Urothelium cell line (cell line): Measurements from ENCODE around the gene CAMTA1.
A peak's percentile ranks its signal among the peaks of the same experiment; 100 is the strongest.

Experiments
- DNase-seq: peaks from one replicate; pipeline ENCODE4 v3.0.0; 2011; ENCODE audit warnings: low spot score, mixed read lengths
- FAIRE-seq: peaks from 2 replicates; lab custom pipeline; 2011; peaks lifted over from hg19 to GRCh38; lab: Jason Lieb, UNC

CAMTA1 gene

GRCh38 chr1:7014640-7014930, 229.3 kb downstream of the CAMTA1 start:
- FAIRE-seq, result no peak

GRCh38 chr1:7015022-7015421, 229.8 kb downstream of the CAMTA1 start:
- FAIRE-seq (no peak), DNase-seq (no peak)

More at GRCh38 chr1:7014640-7014930, 229.3 kb downstream of the CAMTA1 start:
- DNase-seq, result no peak

GRCh38 chr1:7018351-7018750, 233.1 kb downstream of the CAMTA1 start:
- DNase-seq (no peak), FAIRE-seq (no peak)

GRCh38 chr1:7018826-7019225, 233.6 kb downstream of the CAMTA1 start:
- DNase-seq, result no peak
- FAIRE-seq, result no peak

- FAIRE-seq, result no peak
- no peak for DNase-seq
Observed at GRCh38 chr1:7019510-7019909, 234.3 kb downstream of the CAMTA1 start.

GRCh38 chr1:7022058-7022457, 236.8 kb downstream of the CAMTA1 start:
- DNase-seq, result no peak

GRCh38 chr1:7025013-7025412, 239.8 kb downstream of the CAMTA1 start:
- FAIRE-seq, result no peak
- no peak for DNase-seq

More at GRCh38 chr1:7022058-7022457, 236.8 kb downstream of the CAMTA1 start:
- no peak for FAIRE-seq

- DNase-seq (peak; percentile 35), FAIRE-seq (no peak)
Observed at GRCh38 chr1:7026169-7026568, 240.9 kb downstream of the CAMTA1 start.

- FAIRE-seq, result no peak
- DNase-seq, result no peak
Observed at GRCh38 chr1:7032992-7033391, 247.7 kb downstream of the CAMTA1 start.

GRCh38 chr1:7036386-7036785, 251.1 kb downstream of the CAMTA1 start:
- no peak for FAIRE-seq
- no peak for DNase-seq

GRCh38 chr1:7039590-7040220, 254.5 kb downstream of the CAMTA1 start:
- DNase-seq, result no peak
- FAIRE-seq, result no peak

GRCh38 chr1:7040969-7041695, 255.9 kb downstream of the CAMTA1 start:
- DNase-seq, result no peak
- FAIRE-seq, result no peak

- FAIRE-seq (no peak), DNase-seq (peak; percentile 29)
Observed at GRCh38 chr1:7042322-7043190, 257.3 kb downstream of the CAMTA1 start.

GRCh38 chr1:7043191-7043549, 257.9 kb downstream of the CAMTA1 start:
- DNase-seq (no peak), FAIRE-seq (no peak)

- DNase-seq, result no peak
- FAIRE-seq, result no peak
Observed at GRCh38 chr1:7043719-7044535, 258.7 kb downstream of the CAMTA1 start.

- no peak for DNase-seq
- FAIRE-seq, result no peak
Observed at GRCh38 chr1:7045897-7046296, 260.6 kb downstream of the CAMTA1 start.

GRCh38 chr1:7046314-7046713, 261.1 kb downstream of the CAMTA1 start:
- FAIRE-seq (no peak), DNase-seq (peak; percentile 76)

GRCh38 chr1:7046891-7047290, 261.6 kb downstream of the CAMTA1 start:
- DNase-seq (no peak), FAIRE-seq (no peak)

- FAIRE-seq (no peak), DNase-seq (no peak)
Observed at GRCh38 chr1:7047866-7048265, 262.6 kb downstream of the CAMTA1 start.

GRCh38 chr1:7048395-7048794, 263.1 kb downstream of the CAMTA1 start:
- DNase-seq, result no peak
- FAIRE-seq, result no peak
